Measurements from ENCODE around the gene JCAD. TPM values are rescaled to one million over a fixed set of nuclear protein-coding genes. Genes with fewer than 3 reads are reported as not detected.

JCAD gene
- total and polyA plus RNA-seq, 10 of the 15 experiments (the other 5 are each of a cell fraction or from before 2014, with no cell fraction given) = 0.28 TPM; not detected in 9

- Histone ChIP-seq H3K79me2 (ENCODE audit: control insufficient read depth, insufficient read depth, low read length) (no peaks in the 10 kb centered on the region), H3K4me1 (ENCODE audit: control insufficient read depth, insufficient read depth, low read length) (no peaks in the 10 kb centered on the region), H4K20me1 (ENCODE audit: control insufficient read depth, insufficient read depth) (no peaks in the 10 kb centered on the region), H3K9me3 (replicated peaks; ENCODE audit: control insufficient read depth, insufficient read depth, low read length) (no peaks in the 10 kb centered on the region), H3K36me3 (ENCODE audit: control insufficient read depth in 2 of 2, insufficient read depth in 2 of 2, low read length in 1 of 2) (no peaks in the 10 kb centered on the region), H3K4me3 (no peak overlapping the region), H2AFZ (ENCODE audit: control insufficient read depth, low read depth, low read length) (no peak overlapping the region), H3K27me3 (replicated peaks in 1 of 2; ENCODE audit: control insufficient read depth in 2 of 2, insufficient read depth in 2 of 2, low read length in 1 of 2) (no peaks in the 10 kb centered on the region; a peak in 2 of 4 replicates), H3K9ac (ENCODE audit: control insufficient read depth, insufficient read depth, low read length) (no peak overlapping the region), H3K4me2 (ENCODE audit: control insufficient read depth, insufficient read depth) (no peak overlapping the region), H3K27ac (ENCODE audit: control insufficient read depth, insufficient read depth) (no peak overlapping the region)
- in situ Hi-C loops (cut with MboI) = no loop called here
- ATAC-seq (no peak), FAIRE-seq (no peak), DNase-seq (ENCODE audit: low read depth, low spot score) (no peak)
- TF ChIP-seq ZNF24 (IDR thresholded peaks at IDR 0.05) = no peak
- TF ChIP-seq ZSCAN29 (IDR thresholded peaks at IDR 0.05) = no peak
- TF ChIP-seq CREM (IDR thresholded peaks at IDR 0.05; ENCODE audit: low read depth) = no peak
- TF ChIP-seq SPI1 (IDR thresholded peaks at IDR 0.05; ENCODE audit: borderline replicate concordance, insufficient read depth, low read depth, low read length) = no peak
- no peak for TF ChIP-seq RELB (IDR thresholded peaks at IDR 0.05; ENCODE audit: low read depth)
- ChIA-PET SMC1A (ENCODE audit: uncharacterized antibody, unreplicated experiment) (interaction anchor here (0.6 to 1.0 kb wide), 2 partner anchors 103 to 166 kb away, joined by 3 read pairs; no protein-coding TSS in a partner anchor), RAD21 (ENCODE audit: unreplicated experiment) (no interaction called here), CTCF (interaction anchor here (0.6 kb wide), 1 partner anchor 9 kb away, joined by 3 read pairs; no protein-coding TSS in a partner anchor), POLR2A (no interaction called here)
- BruUV-seq (replicated peaks) = no TSS peak
- intact Hi-C loops (cut with micrococcal nuclease; ENCODE audit: unreplicated experiment) = no loop called here
Measured at GRCh38 chr10:30074933-30075332, 15.5 kb upstream of the JCAD start.

- Histone ChIP-seq H3K27me3 (replicated peaks in 1 of 2; ENCODE audit: control insufficient read depth in 2 of 2, insufficient read depth in 2 of 2, low read length in 1 of 2) (no peaks in the 10 kb centered on the region; a peak in 2 of 4 replicates), H3K4me1 (ENCODE audit: control insufficient read depth, insufficient read depth, low read length) (no peaks in the 10 kb centered on the region), H3K36me3 (ENCODE audit: control insufficient read depth in 2 of 2, insufficient read depth in 2 of 2, low read length in 1 of 2) (no peaks in the 10 kb centered on the region), H2AFZ (ENCODE audit: control insufficient read depth, low read depth, low read length) (no peak overlapping the region), H3K9me3 (replicated peaks; ENCODE audit: control insufficient read depth, insufficient read depth, low read length) (no peaks in the 10 kb centered on the region), H3K4me3 (no peak overlapping the region), H4K20me1 (ENCODE audit: control insufficient read depth, insufficient read depth) (no peaks in the 10 kb centered on the region), H3K79me2 (ENCODE audit: control insufficient read depth, insufficient read depth, low read length) (no peaks in the 10 kb centered on the region), H3K9ac (ENCODE audit: control insufficient read depth, insufficient read depth, low read length) (no peak overlapping the region), H3K27ac (ENCODE audit: control insufficient read depth, insufficient read depth) (no peak overlapping the region), H3K4me2 (ENCODE audit: control insufficient read depth, insufficient read depth) (no peak overlapping the region)
- ATAC-seq (no peak), FAIRE-seq (no peak), DNase-seq (ENCODE audit: low read depth, low spot score) (no peak)
- BruUV-seq (replicated peaks) = no TSS peak
- CTCF ChIA-PET = no interaction called here
- TF ChIP-seq IKZF1 (conservative IDR thresholded peaks at IDR 0.05) = no peak
- TF ChIP-seq SP1 (IDR thresholded peaks at IDR 0.05; ENCODE audit: low read depth, low read length) = no peak
- no peak for TF ChIP-seq KLF5 (IDR thresholded peaks at IDR 0.05; ENCODE audit: partially characterized antibody)
- in situ Hi-C loops (cut with MboI) = no loop called here
- RAD21 ChIA-PET (ENCODE audit: unreplicated experiment) = interaction anchor here (1.1 kb wide), 1 partner anchor 165 kb away, joined by 3 read pairs; no protein-coding TSS in a partner anchor
- intact Hi-C loops (cut with micrococcal nuclease; ENCODE audit: unreplicated experiment) = no loop called here
- POLR2A ChIA-PET = no interaction called here
- 20% methylated on average over 2 of the region's 2 CpGs for WGBS (ENCODE audit: insufficient coverage, insufficient replicate concordance, low lambda C conversion rate, missing lambda C conversion rate)
- SMC1A ChIA-PET (ENCODE audit: uncharacterized antibody, unreplicated experiment) = no interaction called here
Measured at GRCh38 chr10:30074090-30074489, 14.7 kb upstream of the JCAD start.

All from GM12878 (cell line).